LHCN-M2 (cell line): ENCODE results near the gene MOBP. TPM values are rescaled to one million over a fixed set of nuclear protein-coding genes. Genes with fewer than 3 reads are reported as not detected.
A peak's percentile ranks its signal among the peaks of the same experiment; 100 is the strongest.
"Not testable (repeated sequence)": the region's sequence is repeated elsewhere in the genome, so short reads cannot be mapped to it uniquely, and the experiment has no call there.

Experiments
- DNase-seq: peaks from one replicate; pipeline ENCODE4 v3.0.0-alpha.2; 2012; ENCODE audit warnings: low read depth
- polyA plus RNA-seq: library from polyadenylated mRNA; unstranded; fragments of >200 nt; gene quantifications from one replicate; pipeline ENCODE4 v1.2.1, GENCODE V29; 2012; ENCODE audit warnings: missing spikeins
- total RNA-seq: library from RNA; depleted of rRNA; stranded (reverse); fragments of >200 nt; gene quantifications from 2 replicates; pipeline ENCODE4 v1.2.3, GENCODE V29; 2014; rRNA removed

Gene MOBP
- total RNA-seq, result not detected in 2 replicates
- polyA plus RNA-seq, result not detected

GRCh38 chr3:39467394-39468107 lies at the start of gene MOBP:
TSS of gene MOBP (plus strand) at chr3:39467680. CDS start at chr3:39502070, 34,390 bp downstream.
- no peak for DNase-seq

- DNase-seq, result not testable (repeated sequence)
These were observed 48.8 kb upstream of the MOBP start for GRCh38 chr3:39418556-39419225.

- no peak for DNase-seq
These were observed 47.7 kb upstream of the MOBP start for GRCh38 chr3:39419742-39420315.

- DNase-seq, result no peak
These were observed 46.9 kb upstream of the MOBP start for GRCh38 chr3:39420543-39420942.

GRCh38 chr3:39423436-39423970 lies 44.0 kb upstream of the MOBP start:
- peak; percentile 32 for DNase-seq

- no peak for DNase-seq
These were observed 41.2 kb upstream of the MOBP start for GRCh38 chr3:39426312-39426711.

GRCh38 chr3:39427506-39427905 lies 40.0 kb upstream of the MOBP start:
- DNase-seq, result no peak

- DNase-seq, result no peak
These were observed 38.7 kb upstream of the MOBP start for GRCh38 chr3:39428745-39429201.

GRCh38 chr3:39429466-39429865 lies 38.0 kb upstream of the MOBP start:
- DNase-seq, result no peak

- no peak for DNase-seq
These were observed 35.1 kb upstream of the MOBP start for GRCh38 chr3:39432342-39432741.

GRCh38 chr3:39433642-39434041 lies 33.8 kb upstream of the MOBP start:
- no peak for DNase-seq

GRCh38 chr3:39434574-39434973 lies 32.9 kb upstream of the MOBP start:
- no peak for DNase-seq

GRCh38 chr3:39435006-39435748 lies 32.3 kb upstream of the MOBP start:
- no peak for DNase-seq

- DNase-seq, result no peak
These were observed 28.6 kb upstream of the MOBP start for GRCh38 chr3:39438880-39439279.

GRCh38 chr3:39440316-39440715 lies 27.2 kb upstream of the MOBP start:
- DNase-seq, result no peak

- DNase-seq, result no peak
These were observed 23.9 kb upstream of the MOBP start for GRCh38 chr3:39443530-39443929.

GRCh38 chr3:39445927-39446326 lies 21.6 kb upstream of the MOBP start:
- no peak for DNase-seq

- no peak for DNase-seq
These were observed 21.0 kb upstream of the MOBP start for GRCh38 chr3:39446444-39446843.

- peak; percentile 75 for DNase-seq
These were observed 19.6 kb upstream of the MOBP start for GRCh38 chr3:39447637-39448483.

GRCh38 chr3:39448506-39449233 lies 18.8 kb upstream of the MOBP start:
- DNase-seq, result no peak
